ENCODE results near the gene SMIM1. TPM values are rescaled to one million over a fixed set of nuclear protein-coding genes. Genes with fewer than 3 reads are reported as not detected.

SMIM1 gene
- total and polyA plus RNA-seq, 9 of the 15 experiments (the other 6 are each of a cell fraction or from before 2014, with no cell fraction given) = 2.3 to 125 (median 24.3) TPM

DNA sequence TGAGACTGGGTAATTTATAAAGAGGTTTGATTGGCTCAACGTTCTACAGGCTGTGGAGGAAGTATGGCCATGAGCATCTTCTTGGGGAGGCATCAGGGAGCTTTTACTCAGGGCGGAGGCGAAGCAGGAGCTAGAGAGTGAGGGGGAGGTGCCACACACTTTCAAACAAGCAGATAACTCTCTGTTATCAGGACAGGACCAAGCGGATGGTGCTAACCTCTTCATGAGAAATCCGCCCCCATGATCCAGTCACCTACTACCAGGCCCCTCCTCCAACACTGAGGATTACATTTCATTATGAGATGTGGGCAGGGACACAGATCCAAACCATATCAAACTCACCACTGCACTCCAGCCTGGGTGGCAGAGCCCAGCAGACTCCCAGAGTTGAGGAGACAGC is 35.2 kb downstream of the SMIM1 start (continued):
- TF ChIP-seq, protein P1, sequence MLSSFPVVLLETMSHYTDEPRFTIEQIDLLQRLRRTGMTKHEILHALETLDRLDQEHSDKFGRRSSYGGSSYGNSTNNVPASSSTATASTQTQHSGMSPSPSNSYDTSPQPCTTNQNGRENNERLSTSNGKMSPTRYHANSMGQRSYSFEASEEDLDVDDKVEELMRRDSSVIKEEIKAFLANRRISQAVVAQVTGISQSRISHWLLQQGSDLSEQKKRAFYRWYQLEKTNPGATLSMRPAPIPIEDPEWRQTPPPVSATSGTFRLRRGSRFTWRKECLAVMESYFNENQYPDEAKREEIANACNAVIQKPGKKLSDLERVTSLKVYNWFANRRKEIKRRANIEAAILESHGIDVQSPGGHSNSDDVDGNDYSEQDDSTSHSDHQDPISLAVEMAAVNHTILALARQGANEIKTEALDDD (IDR thresholded peaks at IDR 0.05) = peak; percentile 65; the same call in 1 of the 2 replicates
- TF ChIP-seq, protein P2, sequence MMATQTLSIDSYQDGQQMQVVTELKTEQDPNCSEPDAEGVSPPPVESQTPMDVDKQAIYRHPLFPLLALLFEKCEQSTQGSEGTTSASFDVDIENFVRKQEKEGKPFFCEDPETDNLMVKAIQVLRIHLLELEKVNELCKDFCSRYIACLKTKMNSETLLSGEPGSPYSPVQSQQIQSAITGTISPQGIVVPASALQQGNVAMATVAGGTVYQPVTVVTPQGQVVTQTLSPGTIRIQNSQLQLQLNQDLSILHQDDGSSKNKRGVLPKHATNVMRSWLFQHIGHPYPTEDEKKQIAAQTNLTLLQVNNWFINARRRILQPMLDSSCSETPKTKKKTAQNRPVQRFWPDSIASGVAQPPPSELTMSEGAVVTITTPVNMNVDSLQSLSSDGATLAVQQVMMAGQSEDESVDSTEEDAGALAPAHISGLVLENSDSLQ (IDR thresholded peaks at IDR 0.05) = peak; percentile 39; the same call in 1 of the 2 replicates
- peak; percentile 66 for TF ChIP-seq DPF2 (IDR thresholded peaks at IDR 0.05)
- TF ChIP-seq FOXM1 (IDR thresholded peaks at IDR 0.05; ENCODE audit: low read depth) = no peak
- TF ChIP-seq FOXM1 (CRISPR knock-in tag; IDR thresholded peaks at IDR 0.05; ENCODE audit: low read depth) = no peak
- TF ChIP-seq PHB2 (IDR thresholded peaks at IDR 0.05; ENCODE audit: low read depth) = no peak
- TF ChIP-seq ZNF695 (CRISPR knock-in tag; IDR thresholded peaks at IDR 0.05) = no peak
- no peak for TF ChIP-seq ZNF282 (CRISPR knock-in tag; IDR thresholded peaks at IDR 0.05)
- TF ChIP-seq CBFA2T3 (IDR thresholded peaks at IDR 0.05) = peak; percentile 79
- peak; percentile 55; the same call in 1 of the 2 replicates for TF ChIP-seq SMARCE1 (IDR thresholded peaks at IDR 0.05)
- TF ChIP-seq, protein P3, sequence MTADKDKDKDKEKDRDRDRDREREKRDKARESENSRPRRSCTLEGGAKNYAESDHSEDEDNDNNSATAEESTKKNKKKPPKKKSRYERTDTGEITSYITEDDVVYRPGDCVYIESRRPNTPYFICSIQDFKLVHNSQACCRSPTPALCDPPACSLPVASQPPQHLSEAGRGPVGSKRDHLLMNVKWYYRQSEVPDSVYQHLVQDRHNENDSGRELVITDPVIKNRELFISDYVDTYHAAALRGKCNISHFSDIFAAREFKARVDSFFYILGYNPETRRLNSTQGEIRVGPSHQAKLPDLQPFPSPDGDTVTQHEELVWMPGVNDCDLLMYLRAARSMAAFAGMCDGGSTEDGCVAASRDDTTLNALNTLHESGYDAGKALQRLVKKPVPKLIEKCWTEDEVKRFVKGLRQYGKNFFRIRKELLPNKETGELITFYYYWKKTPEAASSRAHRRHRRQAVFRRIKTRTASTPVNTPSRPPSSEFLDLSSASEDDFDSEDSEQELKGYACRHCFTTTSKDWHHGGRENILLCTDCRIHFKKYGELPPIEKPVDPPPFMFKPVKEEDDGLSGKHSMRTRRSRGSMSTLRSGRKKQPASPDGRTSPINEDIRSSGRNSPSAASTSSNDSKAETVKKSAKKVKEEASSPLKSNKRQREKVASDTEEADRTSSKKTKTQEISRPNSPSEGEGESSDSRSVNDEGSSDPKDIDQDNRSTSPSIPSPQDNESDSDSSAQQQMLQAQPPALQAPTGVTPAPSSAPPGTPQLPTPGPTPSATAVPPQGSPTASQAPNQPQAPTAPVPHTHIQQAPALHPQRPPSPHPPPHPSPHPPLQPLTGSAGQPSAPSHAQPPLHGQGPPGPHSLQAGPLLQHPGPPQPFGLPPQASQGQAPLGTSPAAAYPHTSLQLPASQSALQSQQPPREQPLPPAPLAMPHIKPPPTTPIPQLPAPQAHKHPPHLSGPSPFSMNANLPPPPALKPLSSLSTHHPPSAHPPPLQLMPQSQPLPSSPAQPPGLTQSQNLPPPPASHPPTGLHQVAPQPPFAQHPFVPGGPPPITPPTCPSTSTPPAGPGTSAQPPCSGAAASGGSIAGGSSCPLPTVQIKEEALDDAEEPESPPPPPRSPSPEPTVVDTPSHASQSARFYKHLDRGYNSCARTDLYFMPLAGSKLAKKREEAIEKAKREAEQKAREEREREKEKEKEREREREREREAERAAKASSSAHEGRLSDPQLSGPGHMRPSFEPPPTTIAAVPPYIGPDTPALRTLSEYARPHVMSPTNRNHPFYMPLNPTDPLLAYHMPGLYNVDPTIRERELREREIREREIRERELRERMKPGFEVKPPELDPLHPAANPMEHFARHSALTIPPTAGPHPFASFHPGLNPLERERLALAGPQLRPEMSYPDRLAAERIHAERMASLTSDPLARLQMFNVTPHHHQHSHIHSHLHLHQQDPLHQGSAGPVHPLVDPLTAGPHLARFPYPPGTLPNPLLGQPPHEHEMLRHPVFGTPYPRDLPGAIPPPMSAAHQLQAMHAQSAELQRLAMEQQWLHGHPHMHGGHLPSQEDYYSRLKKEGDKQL (CRISPR knock-in tag; IDR thresholded peaks at IDR 0.05; ENCODE audit: borderline replicate concordance) = no peak
- TF ChIP-seq MEF2A (IDR thresholded peaks at IDR 0.05; ENCODE audit: control insufficient read depth, low read depth, low read length) = no peak
- TF ChIP-seq TRIM28 (IDR thresholded peaks at IDR 0.05) = no peak
- TF ChIP-seq TAL1 (IDR thresholded peaks at IDR 0.05) = peak; percentile 43
- 0 out of 2 replicates have a peak, but pooled peaks have one; percentile 12 for TF ChIP-seq ATF7 (IDR thresholded peaks at IDR 0.05)
- no peak for TF ChIP-seq U2AF2 (optimal IDR thresholded peaks at IDR 0.05; ENCODE audit: low read depth, low read length)
- TF ChIP-seq TCF3 (CRISPR knock-in tag; IDR thresholded peaks at IDR 0.05) = peak; percentile 59
- no peak for TF ChIP-seq ZNF561 (CRISPR knock-in tag; conservative IDR thresholded peaks at IDR 0.05)
- no peak for TF ChIP-seq CCNT2 (IDR thresholded peaks at IDR 0.05; ENCODE audit: borderline replicate concordance, extremely low read depth, insufficient read length, low read depth, low read length)
- peak; percentile 52; the same call in 1 of the 2 replicates for TF ChIP-seq EP300 (IDR thresholded peaks at IDR 0.05; ENCODE audit: low read length)
- no peak for TF ChIP-seq TEAD2 (tag; IDR thresholded peaks at IDR 0.05)
- 0 out of 2 replicates have a peak, but pooled peaks have one; percentile 4 for TF ChIP-seq PHF21A (IDR thresholded peaks at IDR 0.05; ENCODE audit: borderline replicate concordance, low read depth)
- TF ChIP-seq, protein P4, sequence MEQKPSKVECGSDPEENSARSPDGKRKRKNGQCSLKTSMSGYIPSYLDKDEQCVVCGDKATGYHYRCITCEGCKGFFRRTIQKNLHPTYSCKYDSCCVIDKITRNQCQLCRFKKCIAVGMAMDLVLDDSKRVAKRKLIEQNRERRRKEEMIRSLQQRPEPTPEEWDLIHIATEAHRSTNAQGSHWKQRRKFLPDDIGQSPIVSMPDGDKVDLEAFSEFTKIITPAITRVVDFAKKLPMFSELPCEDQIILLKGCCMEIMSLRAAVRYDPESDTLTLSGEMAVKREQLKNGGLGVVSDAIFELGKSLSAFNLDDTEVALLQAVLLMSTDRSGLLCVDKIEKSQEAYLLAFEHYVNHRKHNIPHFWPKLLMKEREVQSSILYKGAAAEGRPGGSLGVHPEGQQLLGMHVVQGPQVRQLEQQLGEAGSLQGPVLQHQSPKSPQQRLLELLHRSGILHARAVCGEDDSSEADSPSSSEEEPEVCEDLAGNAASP (IDR thresholded peaks at IDR 0.05) = no peak
